SK-N-MC (cell line): Measurements from ENCODE around the gene HHIPL2.

Source experiments
- EZH2 ChIP-seq: fragments of 200-600 bp; sonication (generic); IDR thresholded peaks from one replicate; pipeline ENCODE4 v1.6.1; 2017; ENCODE audit warnings: antibody characterized with exemption
- FOXP2 ChIP-seq: optimal IDR thresholded peaks from 2 replicates; pipeline ENCODE3; 2011; ENCODE audit warnings: mild to moderate bottlenecking, moderate library complexity; ENCODE audit not compliant: insufficient read depth; ENCODE audit errors: extremely low read length, control extremely low read depth
- POLR2AphosphoS5 ChIP-seq: IDR thresholded peaks from 2 replicates; pipeline ENCODE4 v1.6.1; 2012; ENCODE audit warnings: mild to moderate bottlenecking, low read depth, low read length, borderline replicate concordance

DNA sequence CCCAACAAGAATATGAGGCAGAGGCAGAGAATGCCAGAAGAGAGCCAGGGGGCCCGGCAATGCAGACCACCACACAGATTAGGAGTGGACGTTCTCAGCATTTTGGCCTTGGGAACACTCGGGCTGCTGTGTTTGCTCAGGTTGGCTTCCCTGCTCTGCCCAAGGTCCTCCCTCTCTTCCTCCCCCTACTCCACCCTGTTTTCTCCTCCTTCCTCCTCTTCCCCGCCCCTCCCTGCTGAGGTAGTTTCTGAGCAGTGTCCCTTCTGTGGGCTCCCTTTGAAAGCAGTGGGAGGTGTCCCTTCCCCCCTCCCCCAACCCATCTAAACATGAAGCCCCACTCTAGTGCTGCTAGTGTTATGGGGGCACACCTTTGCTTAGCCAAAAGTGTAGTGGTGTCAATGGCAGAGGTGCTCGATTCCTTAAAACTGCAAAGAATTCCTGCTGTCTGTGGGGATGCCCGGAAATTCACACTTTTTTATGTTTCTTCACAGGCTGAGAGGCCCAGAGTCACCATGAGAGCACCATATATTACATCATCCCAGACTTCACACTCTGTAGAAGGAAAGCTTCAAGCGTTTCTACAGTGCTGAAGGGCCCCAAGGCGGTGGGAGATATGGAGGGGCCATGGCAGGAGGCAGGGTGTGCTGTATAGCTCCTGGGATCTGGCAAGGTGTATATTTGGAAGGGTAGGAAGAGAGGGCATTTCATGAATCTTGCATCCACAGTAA, at the start of gene HHIPL2:
- TF ChIP-seq POLR2AphosphoS5 (no peak), EZH2 (no peak), FOXP2 (no peak)
